GM21528 (cell line): Measurements from ENCODE around the gene ZNF423.

Experiments
- ATAC-seq: cut with Tn5 transposase; IDR thresholded peaks from one replicate; pipeline ENCODE4 v1.9.1; 2021; ENCODE audit warnings: mild to moderate bottlenecking, moderate library complexity; ENCODE audit not compliant: unreplicated experiment, low FRiP score

Gene ZNF423

DNA sequence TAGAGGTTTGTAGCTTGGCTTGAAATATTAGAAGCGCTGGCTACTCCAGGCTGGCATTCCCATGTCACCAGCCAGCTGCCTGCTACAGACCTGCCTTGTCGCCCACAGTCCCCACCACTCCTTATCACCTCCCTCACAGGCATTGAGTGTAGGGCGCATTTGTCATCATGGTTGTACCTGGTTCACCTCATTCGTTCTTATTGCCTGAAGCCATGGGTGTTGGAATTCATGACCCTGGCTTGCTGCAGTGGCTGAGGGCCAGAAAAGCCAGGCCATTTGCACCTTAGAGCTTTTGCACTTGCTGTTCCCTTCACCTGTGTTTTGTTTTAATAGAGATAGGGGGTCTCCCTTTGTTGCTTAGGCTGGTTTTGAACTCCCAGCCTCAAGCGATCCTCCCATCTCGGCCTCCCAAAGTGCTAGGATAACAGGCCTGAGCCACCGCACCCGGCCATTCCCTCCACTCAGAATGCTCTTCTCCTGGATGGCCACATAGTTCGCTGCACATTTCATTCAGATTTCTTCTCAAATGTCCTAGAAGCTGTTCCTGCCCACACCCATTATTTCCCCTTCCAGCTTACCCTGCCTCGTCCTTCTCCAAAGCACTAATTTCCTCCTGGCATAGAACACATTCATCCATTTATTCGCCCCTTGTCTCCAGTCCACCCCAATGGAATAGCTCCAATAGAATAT is 384.7 kb downstream of the ZNF423 start:
- no peak for ATAC-seq

DNA sequence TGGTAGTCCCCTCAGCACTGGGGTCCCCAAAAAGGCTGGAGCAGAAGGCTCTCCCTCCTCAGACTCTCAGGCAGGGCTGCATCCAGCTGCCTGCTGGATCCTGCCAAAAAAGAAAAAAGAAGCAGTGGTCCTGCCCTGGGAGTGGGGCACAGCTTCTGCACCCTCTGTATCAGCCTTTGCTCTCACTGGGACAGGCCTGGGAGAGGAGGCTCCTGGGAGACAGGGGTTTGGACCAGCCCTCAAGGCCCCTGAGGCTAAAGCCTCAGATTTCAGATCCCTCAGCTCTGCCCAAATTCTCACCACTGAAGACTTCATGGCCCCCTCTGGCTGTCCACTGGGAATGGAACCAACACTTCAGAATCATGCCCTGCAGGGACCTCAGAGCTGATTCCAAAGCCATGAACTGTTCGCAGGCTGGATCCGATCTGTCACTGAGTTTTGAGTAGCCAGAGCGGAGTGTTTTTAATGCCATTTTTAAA is 385.4 kb downstream of the ZNF423 start:
- ATAC-seq: no peak

DNA sequence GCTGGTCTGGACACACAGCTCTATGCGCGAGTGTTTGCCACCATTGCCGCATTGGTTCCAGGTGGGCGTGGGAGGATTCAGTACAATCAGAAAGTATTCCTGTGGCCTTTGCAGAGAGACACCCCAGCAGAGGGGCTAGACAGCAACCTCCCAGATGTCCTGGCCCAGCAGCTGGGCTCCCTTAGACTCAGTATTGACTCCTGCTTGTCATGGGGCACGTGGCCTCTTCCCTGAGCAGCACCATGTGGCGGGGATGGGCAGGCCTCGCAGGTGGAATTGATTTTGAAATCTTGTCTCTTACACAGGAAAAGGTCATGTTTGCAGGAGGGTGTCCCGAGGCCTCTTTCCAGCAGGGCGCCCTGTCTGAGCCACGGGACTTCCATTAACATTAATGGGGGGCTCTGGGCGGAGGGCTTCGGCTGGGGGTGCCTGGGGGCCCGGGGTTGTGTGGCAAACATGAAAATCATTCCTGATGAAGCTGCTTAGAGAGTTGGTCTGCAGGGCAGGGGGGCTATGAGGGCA is 385.9 kb downstream of the ZNF423 start:
- ATAC-seq: no peak

DNA sequence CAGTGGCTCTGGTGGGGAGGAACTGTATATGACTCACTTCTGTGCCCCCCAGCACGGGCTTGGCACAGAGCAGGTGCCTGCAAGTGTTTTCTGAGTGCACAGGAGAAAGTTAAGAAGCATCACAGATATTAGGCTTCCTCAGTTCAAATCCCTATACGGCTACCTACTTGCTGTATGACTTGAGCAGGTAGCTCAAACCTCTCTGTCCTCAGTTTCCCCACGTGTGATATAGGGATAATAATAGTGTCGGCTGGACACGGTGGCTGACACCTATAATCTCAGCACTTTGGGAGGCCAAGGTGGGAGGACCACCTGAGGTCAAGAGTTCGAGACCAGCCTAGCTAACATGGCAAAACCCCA is 386.6 kb downstream of the ZNF423 start:
- ATAC-seq: no peak

DNA sequence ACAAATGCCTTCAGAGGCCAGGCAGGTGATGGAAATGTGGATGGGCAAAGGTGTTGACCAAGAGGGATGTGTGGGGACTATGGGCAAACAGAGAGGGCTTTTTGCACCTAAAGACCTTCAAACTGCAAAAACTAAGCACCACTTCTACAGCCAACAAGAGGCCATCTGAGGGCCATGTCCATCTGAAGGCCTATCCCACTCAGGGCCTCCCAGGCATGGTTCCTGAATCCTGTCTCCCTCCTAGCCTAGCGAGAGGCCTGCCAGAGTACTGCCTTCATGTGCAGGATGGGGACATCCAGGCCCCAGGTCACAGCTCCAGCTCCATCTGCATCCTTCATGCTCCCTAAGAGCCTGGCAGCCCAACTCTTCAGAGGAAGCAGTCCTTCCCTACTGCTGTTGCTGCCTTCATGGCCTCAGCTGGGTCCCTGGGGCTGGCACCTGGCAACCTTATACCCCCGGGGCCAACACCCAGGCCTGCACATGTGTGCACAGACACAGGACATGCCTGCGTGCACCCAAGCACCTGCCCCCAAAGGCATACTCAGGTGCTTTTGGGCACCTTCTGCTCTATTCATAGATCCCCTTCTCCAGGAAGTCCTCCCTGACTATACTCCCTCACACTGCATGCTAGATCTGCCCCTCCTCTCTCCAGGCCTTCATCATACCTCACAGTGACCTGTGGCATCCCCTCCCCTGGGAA is 387.2 kb downstream of the ZNF423 start:
- no peak for ATAC-seq

DNA sequence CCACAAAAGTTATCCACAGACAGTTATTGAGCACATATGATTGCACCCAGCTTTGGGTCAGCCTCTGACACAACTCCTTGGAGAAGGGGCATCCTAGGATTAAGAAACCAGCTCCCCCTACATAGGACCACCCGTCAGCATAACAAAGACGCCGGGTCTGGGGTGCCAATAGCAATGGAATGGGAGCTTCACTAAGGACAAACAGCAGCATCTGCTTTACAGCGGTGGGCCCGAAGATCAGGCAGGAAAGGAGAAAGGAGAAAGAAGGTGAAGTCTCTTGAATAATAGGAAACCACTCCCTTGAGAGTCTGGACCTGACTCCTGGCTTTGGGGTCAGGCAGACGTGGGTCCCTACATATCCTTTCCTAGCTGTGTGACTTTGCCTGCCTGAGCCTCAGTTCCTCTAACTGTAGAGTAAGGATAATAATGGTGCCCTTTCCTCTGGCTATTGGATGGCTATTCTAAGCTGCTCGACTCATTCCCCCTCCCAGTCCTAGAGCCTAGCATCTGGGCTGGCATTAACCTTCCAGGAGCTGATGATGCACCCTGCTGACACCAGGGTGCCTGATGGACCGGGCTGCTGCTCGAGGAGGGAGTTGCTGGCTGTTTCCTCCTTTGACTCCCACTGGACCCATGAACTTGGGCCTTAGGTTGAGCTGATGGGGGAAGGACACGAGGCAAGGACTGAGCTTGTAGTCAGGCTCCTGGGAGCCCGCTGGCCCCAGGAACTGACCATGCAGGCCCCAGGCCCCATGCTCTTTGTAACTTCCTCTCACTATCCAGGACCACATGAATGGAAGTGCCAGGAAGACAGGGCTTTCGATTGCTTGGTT is 388.2 kb downstream of the ZNF423 start:
- no peak for ATAC-seq

DNA sequence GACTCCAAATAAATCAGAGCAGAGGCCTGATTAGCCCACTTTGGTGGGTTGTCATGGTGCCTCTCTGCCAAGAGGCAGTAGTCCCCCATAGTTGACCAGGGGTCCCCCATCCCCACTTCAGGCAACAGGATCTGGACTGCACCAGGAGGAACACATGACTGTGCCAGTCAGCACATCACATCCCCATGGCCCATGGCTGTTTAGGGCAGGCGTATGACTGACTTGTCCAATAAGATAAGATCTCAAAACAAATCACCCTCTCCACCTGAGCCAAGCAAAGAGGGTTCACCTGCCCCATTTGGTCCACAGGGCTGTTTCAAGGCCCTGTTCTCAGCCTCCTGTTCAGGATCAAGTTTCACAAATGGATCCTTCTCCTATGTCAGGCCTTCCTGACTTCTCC is 389.0 kb downstream of the ZNF423 start:
- ATAC-seq: no peak

DNA sequence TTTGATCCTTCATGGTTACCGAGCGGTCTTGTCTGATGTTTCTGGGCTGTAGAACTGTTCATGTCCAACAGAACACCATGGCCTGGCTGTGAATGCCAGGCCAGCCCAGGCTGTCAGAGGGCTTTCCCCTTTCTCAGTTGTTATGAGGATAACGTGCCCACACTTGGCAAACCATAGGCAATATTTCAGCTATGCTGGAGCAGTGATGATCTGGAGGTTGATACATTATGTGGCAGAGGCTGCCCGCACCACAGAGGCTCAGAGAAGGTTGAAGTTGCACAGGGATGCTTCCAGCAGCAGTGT is 389.4 kb downstream of the ZNF423 start:
- ATAC-seq: no peak

DNA sequence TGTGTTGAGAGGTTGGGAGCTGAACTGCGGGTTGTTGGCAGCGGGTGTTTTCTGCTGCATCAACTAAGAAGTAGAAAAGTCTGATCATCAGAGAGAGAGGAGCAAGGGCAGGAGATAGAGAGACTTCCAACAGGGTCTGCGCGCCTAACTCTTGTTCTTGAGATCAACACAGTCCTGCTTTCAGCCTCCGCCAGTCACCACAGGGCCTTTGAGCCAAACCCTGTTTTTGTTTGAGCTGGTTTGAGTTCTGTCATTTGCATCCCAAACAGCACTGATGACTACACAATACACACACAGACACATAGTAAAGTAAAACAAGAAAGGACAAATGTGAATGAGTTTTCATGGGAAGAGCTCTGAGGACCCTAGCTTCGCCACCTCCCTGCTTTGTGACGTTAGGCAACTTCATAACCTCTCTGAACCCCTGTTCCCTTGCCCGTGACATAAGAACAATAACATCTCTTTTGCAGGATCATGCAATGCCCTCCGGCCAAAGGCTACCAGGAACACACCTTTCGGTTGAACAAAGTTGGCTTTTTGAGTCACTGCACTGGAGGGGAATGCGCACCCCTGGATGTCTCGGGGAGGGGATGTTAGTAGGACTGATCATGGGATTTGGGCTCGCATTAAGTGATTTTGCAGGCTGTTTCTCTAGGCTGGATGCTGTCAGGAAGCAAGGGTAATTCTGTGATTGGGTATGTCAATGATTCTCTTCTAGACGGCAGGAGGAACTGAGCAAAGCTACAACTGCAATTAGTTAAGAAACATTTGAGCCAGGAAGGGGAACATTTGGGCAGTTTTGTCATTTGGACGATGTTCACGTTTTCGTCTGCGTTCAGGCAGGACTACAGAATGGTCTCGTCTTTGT is 390.0 kb downstream of the ZNF423 start:
- no peak for ATAC-seq

DNA sequence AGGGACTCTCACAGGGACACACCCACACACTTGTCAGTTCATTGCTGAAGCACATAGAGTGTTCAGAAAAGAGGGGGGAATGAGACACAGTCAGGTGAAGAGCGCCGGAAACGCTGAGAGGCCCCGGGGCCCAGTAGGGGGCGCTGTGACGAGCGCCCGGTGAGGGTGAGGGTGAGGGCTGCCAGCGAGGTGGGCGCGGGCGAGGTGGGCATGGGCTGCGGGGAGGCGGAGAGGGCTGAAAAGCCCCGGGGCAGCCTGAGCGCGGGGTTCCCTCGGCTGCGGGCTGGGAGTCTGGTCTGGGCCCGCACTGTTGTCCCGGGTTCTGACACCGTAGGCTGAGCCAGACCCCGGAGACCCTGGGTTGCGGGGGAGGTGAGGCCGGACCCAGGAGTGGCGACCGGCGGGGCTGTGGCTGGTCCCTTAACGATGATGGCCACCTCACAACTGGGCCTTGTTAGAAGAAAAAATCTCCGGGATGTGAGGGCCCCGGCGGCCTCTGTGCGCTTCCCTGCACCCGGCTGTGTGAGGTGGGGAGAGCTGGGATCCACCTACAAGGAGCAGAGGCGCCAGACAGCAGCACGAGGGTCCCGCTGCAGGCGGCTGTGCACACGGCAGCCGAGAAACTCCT is 390.9 kb downstream of the ZNF423 start:
- no peak for ATAC-seq

DNA sequence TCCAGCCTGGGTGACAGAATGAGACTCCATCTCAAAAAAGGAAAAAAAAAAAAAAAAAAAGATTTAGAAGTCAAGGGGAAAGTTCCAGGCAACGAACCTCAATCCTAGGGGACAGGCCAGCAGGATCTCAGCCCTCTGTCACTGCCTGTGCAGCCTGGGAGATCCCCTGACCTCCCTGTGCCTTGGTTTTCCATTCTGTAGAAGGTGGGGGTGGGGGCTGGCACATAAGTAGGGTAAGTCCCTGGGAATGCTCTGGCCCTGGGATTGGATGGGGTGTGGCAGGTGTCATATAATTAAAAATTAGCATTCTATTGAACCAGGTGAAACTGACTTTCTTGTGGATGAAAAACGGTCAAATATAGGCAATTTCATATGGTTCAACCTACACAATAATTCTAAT is 391.8 kb downstream of the ZNF423 start:
- no peak for ATAC-seq

DNA sequence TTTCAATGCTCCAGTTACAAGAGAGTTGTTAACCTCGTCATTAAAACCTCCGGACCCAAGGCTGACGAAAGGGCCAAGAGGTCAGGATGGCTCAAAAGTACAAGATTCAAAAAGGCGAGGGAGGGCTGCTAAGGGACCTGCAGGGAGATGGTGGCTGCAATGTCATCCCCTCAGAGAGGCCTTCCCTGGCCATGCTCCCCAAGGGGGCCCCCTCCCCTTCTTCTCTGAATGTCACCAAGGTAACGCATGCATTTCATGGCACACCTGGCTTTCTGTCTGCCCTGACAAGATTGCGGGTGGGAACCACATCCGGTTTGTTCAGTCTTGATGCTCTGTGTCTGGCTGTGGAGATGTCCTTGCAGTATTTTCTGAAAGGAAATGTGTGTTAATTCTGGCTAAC is 392.4 kb downstream of the ZNF423 start:
- ATAC-seq: peak; percentile 84

DNA sequence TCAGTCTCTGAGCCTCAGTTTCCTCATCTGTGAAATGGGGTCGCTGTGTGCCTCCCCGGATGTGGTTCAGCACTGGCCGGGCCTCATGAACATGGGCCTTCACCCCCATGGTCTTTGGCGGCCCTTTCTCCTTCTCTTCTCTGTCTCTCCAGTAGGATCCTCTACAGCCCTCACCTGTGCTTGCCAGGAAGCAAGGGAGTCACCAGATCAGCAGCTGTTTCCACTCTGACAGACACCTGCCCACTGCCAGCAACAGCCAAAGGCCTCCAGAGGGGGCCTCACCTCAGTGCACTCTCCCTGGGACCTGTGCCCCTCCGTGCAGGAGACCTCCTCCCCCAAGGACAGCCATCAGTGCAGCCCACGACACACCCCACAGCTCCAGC is 392.9 kb downstream of the ZNF423 start:
- peak; percentile 16 for ATAC-seq

DNA sequence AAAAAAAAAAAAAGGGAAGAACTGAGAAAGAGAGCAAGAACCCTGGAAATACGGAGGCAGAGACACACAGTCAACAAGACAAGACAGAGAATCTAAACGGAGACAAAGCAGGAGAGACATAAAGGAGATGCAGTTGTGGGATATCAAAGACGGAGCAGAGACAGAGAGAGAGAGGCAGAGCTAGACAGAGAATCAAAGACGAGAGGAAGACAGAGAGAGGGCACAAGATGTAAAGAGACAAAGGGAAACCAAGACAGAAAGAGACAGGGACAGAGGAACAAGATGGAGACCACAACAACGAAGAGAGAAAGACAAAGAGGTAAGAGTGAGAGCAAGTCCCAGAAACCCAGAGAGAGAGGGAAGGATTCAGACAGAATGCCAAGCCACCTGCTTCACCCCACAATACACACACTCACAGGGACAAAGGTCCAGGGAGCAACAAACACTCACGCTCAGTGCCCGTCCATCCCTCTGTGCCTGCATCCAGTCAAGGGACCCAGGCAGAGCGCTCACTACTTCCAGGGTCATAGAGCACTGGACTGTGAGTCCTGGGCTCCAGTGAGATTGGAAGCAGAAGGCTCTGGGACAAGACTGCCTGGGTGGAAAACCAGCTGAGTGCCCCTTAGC is 393.4 kb downstream of the ZNF423 start:
- no peak for ATAC-seq

DNA sequence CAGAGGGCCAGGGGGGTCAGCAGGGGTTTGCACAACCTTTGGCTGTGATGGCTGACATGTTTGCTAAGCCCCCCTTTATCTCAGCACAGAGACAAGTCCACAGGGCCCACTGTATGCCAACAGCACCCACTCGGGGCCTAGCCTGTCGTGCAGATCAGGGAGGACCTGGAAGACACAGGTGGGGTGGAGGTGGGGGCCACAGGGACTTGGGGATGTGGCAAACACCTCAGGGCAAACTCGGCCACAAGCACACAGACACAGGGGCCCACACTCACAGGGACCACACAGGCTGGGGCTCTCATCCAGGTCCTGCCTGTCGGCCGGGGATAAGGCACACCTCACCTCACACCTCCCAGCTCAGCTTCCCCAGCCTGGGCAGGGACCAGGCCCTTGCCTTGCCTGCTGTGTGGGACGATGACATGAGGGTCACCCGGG is 394.4 kb downstream of the ZNF423 start:
- ATAC-seq: no peak

DNA sequence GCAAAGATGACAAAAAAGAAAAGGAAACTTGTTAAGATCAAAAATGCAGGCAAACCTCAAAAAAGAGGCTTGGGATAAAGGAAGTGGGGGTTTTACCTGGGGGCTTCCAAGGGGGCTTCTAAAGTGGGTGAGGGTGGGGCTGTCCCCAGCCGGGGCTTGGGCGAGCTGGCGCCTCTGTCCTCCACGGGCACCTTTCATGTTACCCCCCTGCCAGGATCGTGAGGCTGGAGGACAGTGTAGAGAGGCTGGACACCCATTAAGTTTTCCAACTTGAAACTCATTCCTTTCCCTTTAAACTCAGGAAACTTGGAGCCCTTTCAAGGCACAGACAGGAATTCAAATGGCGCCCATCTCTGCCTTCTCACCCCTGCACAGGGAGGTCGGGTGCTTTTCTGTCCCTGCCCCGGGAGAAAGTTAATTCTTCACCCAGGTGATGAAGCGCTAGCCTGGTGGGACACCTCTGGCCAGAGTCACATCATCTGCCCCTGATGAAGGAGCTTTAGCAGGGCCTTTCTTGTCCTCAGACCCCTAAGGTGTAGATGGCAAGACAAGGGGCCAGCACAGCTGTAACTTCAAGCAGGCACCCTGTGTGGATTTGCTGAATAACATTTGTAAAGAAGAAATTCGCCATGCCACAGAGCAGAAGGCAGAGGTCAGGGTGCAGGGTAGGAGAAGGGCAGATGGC is 395.0 kb downstream of the ZNF423 start:
- ATAC-seq: no peak

DNA sequence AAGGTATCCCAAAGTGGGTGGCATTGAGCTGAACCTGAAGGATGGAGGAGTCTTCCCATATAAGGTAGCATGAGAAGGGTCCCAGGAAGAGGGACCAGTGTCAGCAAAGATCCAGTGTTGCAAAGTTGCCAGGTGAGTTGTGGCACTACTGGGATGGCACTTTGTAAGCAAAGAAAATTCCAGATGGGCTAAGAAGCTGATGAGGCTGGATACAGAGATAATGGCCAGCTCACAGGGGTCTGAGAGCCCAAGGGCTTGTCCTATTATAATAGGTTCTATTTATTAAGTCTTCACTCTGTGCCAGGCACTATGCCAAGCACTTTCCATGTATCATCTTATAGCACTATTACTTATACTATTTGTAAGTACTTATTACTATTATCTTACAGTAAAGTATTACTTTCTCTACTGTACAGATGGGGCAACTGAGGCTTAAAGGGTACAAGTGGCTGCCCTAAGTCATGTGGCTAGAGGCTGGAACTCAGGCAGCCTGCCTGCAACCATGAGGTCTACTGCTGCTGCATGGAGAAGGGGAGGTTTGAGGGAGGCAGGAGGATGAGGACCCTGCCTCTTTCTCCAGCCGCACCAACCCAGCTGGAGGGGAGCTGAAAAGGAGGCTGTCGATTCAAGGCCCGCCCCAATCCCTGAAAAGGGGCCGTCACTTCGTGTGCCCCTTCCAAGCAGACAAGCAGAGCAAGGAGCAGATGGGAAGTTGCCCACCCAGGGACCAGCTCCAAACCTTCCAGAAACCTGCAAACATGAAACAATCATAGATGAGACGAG is 395.8 kb downstream of the ZNF423 start:
- ATAC-seq: no peak
